Type B pancreatic cell (in vitro differentiated cells): Measurements from ENCODE around the gene SERPINA4. TPM values are rescaled to one million over a fixed set of nuclear protein-coding genes. Genes with fewer than 3 reads are reported as not detected.

Experiments
- DNase-seq: peaks from one replicate; pipeline ENCODE4 v3.0.0; 2021; ENCODE audit warnings: mixed read lengths; ENCODE audit not compliant: unreplicated experiment; ENCODE audit errors: extremely low spot score
- H3K27ac Mint-ChIP-seq: 2 replicates; pipeline ENCODE4 v1.8.0; 2021; ENCODE audit warnings: mild to moderate bottlenecking, mixed read lengths
- H3K27me3 Mint-ChIP-seq: 2 replicates; pipeline ENCODE4 v1.8.0; 2021; ENCODE audit warnings: mixed read lengths
- H3K36me3 Mint-ChIP-seq: 2 replicates; pipeline ENCODE4 v1.8.0; 2021; ENCODE audit warnings: mixed read lengths
- H3K4me1 Mint-ChIP-seq: one replicate; pipeline ENCODE4 v1.8.0; 2021; ENCODE audit warnings: mixed read lengths; ENCODE audit not compliant: unreplicated experiment
- H3K4me3 Mint-ChIP-seq: 2 replicates; pipeline ENCODE4 v1.8.0; 2021; ENCODE audit warnings: mild to moderate bottlenecking, mixed read lengths
- H3K9me3 Mint-ChIP-seq: 2 replicates; pipeline ENCODE4 v1.8.0; 2021; ENCODE audit warnings: mixed read lengths
- CTCF ChIP-seq: fragments of 200-600 bp; sonication (generic); conservative IDR thresholded peaks from 2 replicates; pipeline ENCODE4 v1.5.0; 2021; ENCODE audit warnings: antibody characterized with exemption, mild to moderate bottlenecking
- total RNA-seq: library from RNA; stranded (reverse); gene quantifications from 2 replicates; pipeline ENCODE4 v1.2.1, GENCODE V29; 2021; ENCODE audit warnings: low replicate concordance

The SERPINA4 gene
- total RNA-seq, 1 donor from 2014 or later, result 1.4 TPM

- Mint-ChIP-seq H3K4me1 (peaks cover 4% of the 10 kb centered on the region), H3K27ac (no peak overlapping the region), H3K9me3 (no peaks in the 10 kb centered on the region), H3K4me3 (no peak overlapping the region), H3K36me3 (no peaks in the 10 kb centered on the region), H3K27me3 (peaks cover 19% of the 10 kb centered on the region)
- TF ChIP-seq CTCF, result no peak
- no peak for DNase-seq
These were observed 22.1 kb upstream of the SERPINA4 start for GRCh38 chr14:94539181-94539580.

GRCh38 chr14:94540031-94540794 lies 21.0 kb upstream of the SERPINA4 start:
- no peak for TF ChIP-seq CTCF
- Mint-ChIP-seq H3K27ac (peak overlapping the region; percentile 16), H3K4me3 (no peak overlapping the region)

GRCh38 chr14:94541234-94541975 lies 19.8 kb upstream of the SERPINA4 start:
- Mint-ChIP-seq H3K4me3 (no peak overlapping the region), H3K27me3 (peaks cover 19% of the 10 kb centered on the region), H3K4me1 (peaks cover 4% of the 10 kb centered on the region), H3K9me3 (no peaks in the 10 kb centered on the region), H3K27ac (no peak overlapping the region), H3K36me3 (no peaks in the 10 kb centered on the region)
- TF ChIP-seq CTCF, result no peak
- no peak for DNase-seq

More at GRCh38 chr14:94540031-94540794, 21.0 kb upstream of the SERPINA4 start:
- Mint-ChIP-seq H3K36me3 (no peaks in the 10 kb centered on the region), H3K9me3 (no peaks in the 10 kb centered on the region), H3K27me3 (peaks cover 19% of the 10 kb centered on the region), H3K4me1 (peaks cover 4% of the 10 kb centered on the region)
- DNase-seq, result no peak

- no peak overlapping the region for H3K27ac Mint-ChIP-seq
- peaks cover 5% of the 10 kb centered on the region for H3K9me3 Mint-ChIP-seq
- H3K27me3 Mint-ChIP-seq, result peaks cover 19% of the 10 kb centered on the region
- no peak for DNase-seq
- peaks cover 4% of the 10 kb centered on the region for H3K4me1 Mint-ChIP-seq
- H3K36me3 Mint-ChIP-seq, result no peaks in the 10 kb centered on the region
- H3K4me3 Mint-ChIP-seq, result no peak overlapping the region
- TF ChIP-seq CTCF, result no peak
These were observed 19.0 kb upstream of the SERPINA4 start for GRCh38 chr14:94542111-94542810.

GRCh38 chr14:94542811-94543440 lies 18.3 kb upstream of the SERPINA4 start:
- no peak for TF ChIP-seq CTCF
- H3K36me3 Mint-ChIP-seq, result no peaks in the 10 kb centered on the region
- no peak overlapping the region for H3K27ac Mint-ChIP-seq
- H3K4me1 Mint-ChIP-seq, result peaks cover 4% of the 10 kb centered on the region
- DNase-seq, result no peak
- peaks cover 18% of the 10 kb centered on the region for H3K27me3 Mint-ChIP-seq
- H3K9me3 Mint-ChIP-seq, result peaks cover 5% of the 10 kb centered on the region
- H3K4me3 Mint-ChIP-seq, result no peak overlapping the region
